Measurements from ENCODE around the gene HYCC1. TPM values are rescaled to one million over a fixed set of nuclear protein-coding genes. Genes with fewer than 3 reads are reported as not detected.

HYCC1 gene
- total RNA-seq = 107 and 163 TPM in 2 replicates

GRCh38 chr7:23013715-23014649, at the start of gene HYCC1:
HYCC1 (minus strand) TSS chr7:23014130; CDS start chr7:22991111, 23,019 bp downstream.

Other genes starting within 250 kb of the HYCC1 start
- gene TOMM7, start 191.3 kb downstream of the HYCC1 start, total RNA-seq = 125 and 147 TPM in 2 replicates
- 29.6 and 51.5 TPM in 2 replicates for gene KLHL7, start 91.7 kb upstream of the HYCC1 start, total RNA-seq
- 19.8 and 19.9 TPM in 2 replicates for gene NUP42, start 167.9 kb upstream of the HYCC1 start, total RNA-seq
- gene GPNMB, start 232.6 kb upstream of the HYCC1 start, total RNA-seq = 288 and 440 TPM in 2 replicates